GM12878 (cell line): ENCODE results near the gene CASP10.

Source experiments
- CTCF ChIP-seq, 3 experiments: IDR thresholded peaks in 2 of 3; conservative IDR thresholded peaks in 1 of 3; 2 replicates each; pipeline ENCODE4 v1.5.1; 2011; ENCODE audit warnings: low read depth in 3 of 3, low read length in 3 of 3, mild to moderate bottlenecking in 3 of 3, control low read depth in 2 of 3, moderate library complexity in 2 of 3, inconsistent platforms in 1 of 3, mixed read lengths in 1 of 3; ENCODE audit not compliant: control insufficient read depth in 2 of 3, insufficient read depth in 1 of 3; ENCODE audit errors: extremely low read depth in 1 of 3
- ETV6 ChIP-seq, 2 experiments: fragments of 450-650 bp in 1 of 2; IDR thresholded peaks in 1 of 2; conservative IDR thresholded peaks in 1 of 2; 2 replicates each; pipeline ENCODE4 v1.6.1; 2014; ENCODE audit warnings: antibody characterized with exemption in 1 of 2, borderline replicate concordance in 1 of 2, low read depth in 1 of 2, mild to moderate bottlenecking in 1 of 2, moderate library complexity in 1 of 2
- GABPA ChIP-seq: IDR thresholded peaks from 2 replicates; pipeline ENCODE4 v1.6.1; 2014; ENCODE audit warnings: antibody characterized with exemption, low read depth, mild to moderate bottlenecking, inconsistent platforms
- POLR2A ChIP-seq: IDR thresholded peaks from 2 replicates; pipeline ENCODE4 v1.6.1; 2011; ENCODE audit warnings: low read depth, mild to moderate bottlenecking, low read length
- POLR2AphosphoS5 ChIP-seq: IDR thresholded peaks from 2 replicates; pipeline ENCODE4 v1.6.1; 2011; ENCODE audit warnings: mild to moderate bottlenecking, low read length, inconsistent platforms
- REST ChIP-seq: IDR thresholded peaks from 2 replicates; pipeline ENCODE4 v1.6.1; 2012; ENCODE audit warnings: mild to moderate bottlenecking, low read depth, low read length
- RFX5 ChIP-seq: IDR thresholded peaks from 2 replicates; pipeline ENCODE4 v1.6.1; 2011; ENCODE audit warnings: low read depth, low read length, improper control_type of control experiment

GRCh38 chr2:201270293-201271001 is 87.5 kb downstream of the CASP10 start:
- no peak for TF ChIP-seq RFX5
- no peak for TF ChIP-seq POLR2AphosphoS5
- TF ChIP-seq ETV6 (conservative IDR thresholded peaks at IDR 0.05 in 1 of 2, IDR thresholded peaks at IDR 0.05 in 1 of 2; ENCODE audit: borderline replicate concordance in 1 of 2, low read depth in 1 of 2) = no peak
- TF ChIP-seq POLR2A = no peak
- TF ChIP-seq GABPA = no peak
- no peak for TF ChIP-seq REST
- 0 out of 6 replicates have a peak, but pooled peaks of 1 of the 3 experiments have one; percentile 7 for TF ChIP-seq CTCF (IDR thresholded peaks at IDR 0.05 in 2 of 3, conservative IDR thresholded peaks at IDR 0.05 in 1 of 3; ENCODE audit: control insufficient read depth in 2 of 3, extremely low read depth in 1 of 3, insufficient read depth in 1 of 3, low read depth in 3 of 3, low read length in 3 of 3)
